ENCODE results near the gene POMP.

DNA sequence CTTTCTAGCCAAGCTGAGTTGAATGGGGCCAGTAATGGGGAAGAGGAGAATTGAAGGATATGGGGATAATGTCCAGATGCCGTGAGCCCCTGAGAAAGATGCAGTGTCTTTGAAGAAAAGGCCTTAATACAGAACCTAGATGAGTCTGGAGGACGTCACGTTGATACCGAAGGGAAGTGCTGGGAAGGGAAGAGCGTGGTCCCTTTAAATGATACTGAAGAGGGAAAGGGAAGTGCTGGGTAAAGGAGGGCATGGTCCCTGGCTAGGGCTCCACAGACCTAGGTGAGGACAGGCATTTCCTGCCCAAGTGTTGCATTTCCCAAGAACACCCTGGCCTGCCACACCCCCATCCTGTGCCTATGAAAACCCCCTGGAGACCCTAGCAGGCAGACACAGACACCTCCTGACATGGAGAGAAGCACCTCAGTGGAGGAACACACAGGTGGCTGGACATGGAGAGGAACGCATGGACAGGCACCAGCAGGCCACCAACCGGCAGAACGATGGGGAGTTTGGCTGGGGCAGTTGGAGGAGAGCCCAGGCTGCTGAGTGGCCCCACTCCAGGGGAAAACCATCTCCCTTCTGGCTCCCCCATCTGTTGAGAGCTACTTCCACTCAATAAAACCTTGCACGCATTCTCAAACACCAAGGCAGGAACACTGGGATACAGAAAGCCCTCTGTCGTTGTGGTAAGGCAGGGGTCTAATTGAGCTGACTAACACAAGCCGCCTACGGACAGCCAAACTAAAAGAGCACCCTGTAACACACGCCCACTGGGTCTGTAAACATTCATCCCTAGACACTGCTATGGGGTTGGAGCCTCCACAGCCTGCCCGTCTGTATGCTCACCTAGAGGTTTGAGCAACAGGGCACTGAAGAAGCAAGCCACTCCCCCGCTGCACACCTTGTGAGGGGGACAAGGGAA lies 34.9 kb upstream of the POMP start:
- TF ChIP-seq, protein P1, sequence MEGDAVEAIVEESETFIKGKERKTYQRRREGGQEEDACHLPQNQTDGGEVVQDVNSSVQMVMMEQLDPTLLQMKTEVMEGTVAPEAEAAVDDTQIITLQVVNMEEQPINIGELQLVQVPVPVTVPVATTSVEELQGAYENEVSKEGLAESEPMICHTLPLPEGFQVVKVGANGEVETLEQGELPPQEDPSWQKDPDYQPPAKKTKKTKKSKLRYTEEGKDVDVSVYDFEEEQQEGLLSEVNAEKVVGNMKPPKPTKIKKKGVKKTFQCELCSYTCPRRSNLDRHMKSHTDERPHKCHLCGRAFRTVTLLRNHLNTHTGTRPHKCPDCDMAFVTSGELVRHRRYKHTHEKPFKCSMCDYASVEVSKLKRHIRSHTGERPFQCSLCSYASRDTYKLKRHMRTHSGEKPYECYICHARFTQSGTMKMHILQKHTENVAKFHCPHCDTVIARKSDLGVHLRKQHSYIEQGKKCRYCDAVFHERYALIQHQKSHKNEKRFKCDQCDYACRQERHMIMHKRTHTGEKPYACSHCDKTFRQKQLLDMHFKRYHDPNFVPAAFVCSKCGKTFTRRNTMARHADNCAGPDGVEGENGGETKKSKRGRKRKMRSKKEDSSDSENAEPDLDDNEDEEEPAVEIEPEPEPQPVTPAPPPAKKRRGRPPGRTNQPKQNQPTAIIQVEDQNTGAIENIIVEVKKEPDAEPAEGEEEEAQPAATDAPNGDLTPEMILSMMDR (IDR thresholded peaks at IDR 0.05): no peak
- no peak for TF ChIP-seq POLR2A (IDR thresholded peaks at IDR 0.05)

All from body of pancreas (tissue), 4 donors.